ENCODE data around the gene ETAA1.

ETAA1 gene

GRCh38 chr2:67423489-67423888, 26.4 kb downstream of the ETAA1 start:
- TF ChIP-seq TCF7L2 (IDR thresholded peaks at IDR 0.05; ENCODE audit: borderline replicate concordance, low read depth, low read length) (no peak), SCRT2 (tag by site-specific recombination; IDR thresholded peaks at IDR 0.05) (no peak), ZNF274 (IDR thresholded peaks at IDR 0.05; ENCODE audit: low read length) (no peak), ZNF274 (tag by site-specific recombination; IDR thresholded peaks at IDR 0.05; ENCODE audit: borderline replicate concordance) (no peak), ZNF544 (tag by site-specific recombination; IDR thresholded peaks at IDR 0.05) (no peak), KLF9 (tag by site-specific recombination; IDR thresholded peaks at IDR 0.05; ENCODE audit: low read depth) (no peak), ZNF624 (tag by site-specific recombination; IDR thresholded peaks at IDR 0.05) (no peak), ZNF280D (tag by site-specific recombination; IDR thresholded peaks at IDR 0.05) (0 out of 2 replicates have a peak, but pooled peaks have one; percentile 44), ZBTB17 (tag by site-specific recombination; IDR thresholded peaks at IDR 0.05) (no peak), SETDB1 (IDR thresholded peaks at IDR 0.05; ENCODE audit: insufficient read length, low read length) (peak; percentile 93), KLF1 (tag by site-specific recombination; IDR thresholded peaks at IDR 0.05) (no peak), ZNF837 (tag by site-specific recombination; IDR thresholded peaks at IDR 0.05) (no peak), ZNF362 (tag by site-specific recombination; IDR thresholded peaks at IDR 0.05) (no peak), ZNF416 (tag by site-specific recombination; IDR thresholded peaks at IDR 0.05) (no peak), ZNF792 (tag by site-specific recombination; IDR thresholded peaks at IDR 0.05) (no peak)
- TF ChIP-seq, protein P1, sequence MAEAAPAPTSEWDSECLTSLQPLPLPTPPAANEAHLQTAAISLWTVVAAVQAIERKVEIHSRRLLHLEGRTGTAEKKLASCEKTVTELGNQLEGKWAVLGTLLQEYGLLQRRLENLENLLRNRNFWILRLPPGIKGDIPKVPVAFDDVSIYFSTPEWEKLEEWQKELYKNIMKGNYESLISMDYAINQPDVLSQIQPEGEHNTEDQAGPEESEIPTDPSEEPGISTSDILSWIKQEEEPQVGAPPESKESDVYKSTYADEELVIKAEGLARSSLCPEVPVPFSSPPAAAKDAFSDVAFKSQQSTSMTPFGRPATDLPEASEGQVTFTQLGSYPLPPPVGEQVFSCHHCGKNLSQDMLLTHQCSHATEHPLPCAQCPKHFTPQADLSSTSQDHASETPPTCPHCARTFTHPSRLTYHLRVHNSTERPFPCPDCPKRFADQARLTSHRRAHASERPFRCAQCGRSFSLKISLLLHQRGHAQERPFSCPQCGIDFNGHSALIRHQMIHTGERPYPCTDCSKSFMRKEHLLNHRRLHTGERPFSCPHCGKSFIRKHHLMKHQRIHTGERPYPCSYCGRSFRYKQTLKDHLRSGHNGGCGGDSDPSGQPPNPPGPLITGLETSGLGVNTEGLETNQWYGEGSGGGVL (tag by site-specific recombination; IDR thresholded peaks at IDR 0.05) = no peak
- TF ChIP-seq, protein P2, sequence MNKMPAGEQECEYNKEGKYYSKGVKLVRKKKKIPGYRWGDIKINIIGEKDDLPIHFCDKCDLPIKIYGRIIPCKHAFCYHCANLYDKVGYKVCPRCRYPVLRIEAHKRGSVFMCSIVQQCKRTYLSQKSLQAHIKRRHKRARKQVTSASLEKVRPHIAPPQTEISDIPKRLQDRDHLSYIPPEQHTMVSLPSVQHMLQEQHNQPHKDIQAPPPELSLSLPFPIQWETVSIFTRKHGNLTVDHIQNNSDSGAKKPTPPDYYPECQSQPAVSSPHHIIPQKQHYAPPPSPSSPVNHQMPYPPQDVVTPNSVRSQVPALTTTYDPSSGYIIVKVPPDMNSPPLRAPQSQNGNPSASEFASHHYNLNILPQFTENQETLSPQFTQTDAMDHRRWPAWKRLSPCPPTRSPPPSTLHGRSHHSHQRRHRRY (tag by site-specific recombination; IDR thresholded peaks at IDR 0.05) = no peak
- TF ChIP-seq, protein P3, sequence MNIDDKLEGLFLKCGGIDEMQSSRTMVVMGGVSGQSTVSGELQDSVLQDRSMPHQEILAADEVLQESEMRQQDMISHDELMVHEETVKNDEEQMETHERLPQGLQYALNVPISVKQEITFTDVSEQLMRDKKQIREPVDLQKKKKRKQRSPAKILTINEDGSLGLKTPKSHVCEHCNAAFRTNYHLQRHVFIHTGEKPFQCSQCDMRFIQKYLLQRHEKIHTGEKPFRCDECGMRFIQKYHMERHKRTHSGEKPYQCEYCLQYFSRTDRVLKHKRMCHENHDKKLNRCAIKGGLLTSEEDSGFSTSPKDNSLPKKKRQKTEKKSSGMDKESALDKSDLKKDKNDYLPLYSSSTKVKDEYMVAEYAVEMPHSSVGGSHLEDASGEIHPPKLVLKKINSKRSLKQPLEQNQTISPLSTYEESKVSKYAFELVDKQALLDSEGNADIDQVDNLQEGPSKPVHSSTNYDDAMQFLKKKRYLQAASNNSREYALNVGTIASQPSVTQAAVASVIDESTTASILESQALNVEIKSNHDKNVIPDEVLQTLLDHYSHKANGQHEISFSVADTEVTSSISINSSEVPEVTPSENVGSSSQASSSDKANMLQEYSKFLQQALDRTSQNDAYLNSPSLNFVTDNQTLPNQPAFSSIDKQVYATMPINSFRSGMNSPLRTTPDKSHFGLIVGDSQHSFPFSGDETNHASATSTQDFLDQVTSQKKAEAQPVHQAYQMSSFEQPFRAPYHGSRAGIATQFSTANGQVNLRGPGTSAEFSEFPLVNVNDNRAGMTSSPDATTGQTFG (tag by site-specific recombination; IDR thresholded peaks at IDR 0.05; ENCODE audit: borderline replicate concordance) = no peak
- no peaks in the 10 kb centered on the region for H3K36me3 ChIP-seq (ENCODE audit: control insufficient read depth in 2 of 2, insufficient read depth in 1 of 2, low read length in 2 of 2)
- CTCF ChIA-PET = no interaction called here
- POLR2A ChIA-PET = no interaction called here
- no peak overlapping the region for H3K4me3 ChIP-seq (ENCODE audit: low read depth, low read length)
- no peaks in the 10 kb centered on the region for H3K9me3 ChIP-seq (ENCODE audit: control insufficient read depth, insufficient read depth, low read depth, low read length)
- no peak overlapping the region for H3K27ac ChIP-seq (ENCODE audit: extremely low read depth, low read depth, low read length)
- H3K4me1 ChIP-seq (ENCODE audit: control insufficient read depth, insufficient read depth, low read length) = no peaks in the 10 kb centered on the region

Measured in HEK293 (cell line).